Stimulated activated CD4-positive, alpha-beta T cell treated with anti-CD3 and anti-CD28 coated beads, Interleukin-2, amount 100 ng/mL, for 24 hours (primary cell): Measurements from ENCODE around the gene FAM8A1.
A peak's percentile ranks its signal among the peaks of the same experiment; 100 is the strongest.
"Not testable (repeated sequence)": the region's sequence is repeated elsewhere in the genome, so short reads cannot be mapped to it uniquely, and the experiment has no call there.

Experiments used
- DNase-seq, 2 donors: peaks; one replicate each; pipeline ENCODE4 v3.0.0-alpha.2; 2020

Gene FAM8A1, protein sequence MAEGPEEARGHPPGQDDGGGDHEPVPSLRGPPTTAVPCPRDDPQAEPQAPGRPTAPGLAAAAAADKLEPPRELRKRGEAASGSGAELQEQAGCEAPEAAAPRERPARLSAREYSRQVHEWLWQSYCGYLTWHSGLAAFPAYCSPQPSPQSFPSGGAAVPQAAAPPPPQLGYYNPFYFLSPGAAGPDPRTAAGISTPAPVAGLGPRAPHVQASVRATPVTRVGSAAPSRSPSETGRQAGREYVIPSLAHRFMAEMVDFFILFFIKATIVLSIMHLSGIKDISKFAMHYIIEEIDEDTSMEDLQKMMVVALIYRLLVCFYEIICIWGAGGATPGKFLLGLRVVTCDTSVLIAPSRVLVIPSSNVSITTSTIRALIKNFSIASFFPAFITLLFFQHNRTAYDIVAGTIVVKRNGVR

GRCh38 chr6:17599877-17600526 lies at the start of gene FAM8A1:
Gene FAM8A1, plus strand, starts transcription at chr6:17600302. Its CDS starts 108 bp downstream, at chr6:17600410.
- DNase-seq, result peak; percentile 97

- no peak for DNase-seq
These were observed 48.6 kb upstream of the FAM8A1 start for GRCh38 chr6:17551383-17551958.

- no peak for DNase-seq
These were observed 47.2 kb upstream of the FAM8A1 start for GRCh38 chr6:17552861-17553260.

GRCh38 chr6:17556014-17556413 lies 44.1 kb upstream of the FAM8A1 start:
- DNase-seq, result no peak

DNA sequence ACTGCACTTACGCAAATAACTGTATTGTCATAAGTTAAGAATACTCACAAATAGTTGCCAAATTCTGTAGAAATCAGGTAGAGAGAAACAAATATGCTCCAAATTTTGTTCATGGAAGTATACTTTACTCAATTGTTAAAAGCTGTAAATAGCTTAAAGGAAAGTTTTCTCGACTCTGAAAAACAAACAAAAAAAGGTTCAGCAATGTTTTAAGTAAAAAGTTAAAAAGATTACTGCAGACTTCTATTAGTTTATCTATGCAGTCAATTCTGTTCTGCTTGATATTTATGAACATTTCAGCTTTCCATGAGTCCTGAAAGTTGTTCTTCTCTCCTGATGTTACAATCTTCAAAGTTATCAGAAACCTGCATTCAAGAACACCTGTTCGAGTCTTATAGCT lies 37.5 kb upstream of the FAM8A1 start:
- DNase-seq, result no peak

GRCh38 chr6:17565399-17565798 lies 34.7 kb upstream of the FAM8A1 start:
- no peak for DNase-seq

DNA sequence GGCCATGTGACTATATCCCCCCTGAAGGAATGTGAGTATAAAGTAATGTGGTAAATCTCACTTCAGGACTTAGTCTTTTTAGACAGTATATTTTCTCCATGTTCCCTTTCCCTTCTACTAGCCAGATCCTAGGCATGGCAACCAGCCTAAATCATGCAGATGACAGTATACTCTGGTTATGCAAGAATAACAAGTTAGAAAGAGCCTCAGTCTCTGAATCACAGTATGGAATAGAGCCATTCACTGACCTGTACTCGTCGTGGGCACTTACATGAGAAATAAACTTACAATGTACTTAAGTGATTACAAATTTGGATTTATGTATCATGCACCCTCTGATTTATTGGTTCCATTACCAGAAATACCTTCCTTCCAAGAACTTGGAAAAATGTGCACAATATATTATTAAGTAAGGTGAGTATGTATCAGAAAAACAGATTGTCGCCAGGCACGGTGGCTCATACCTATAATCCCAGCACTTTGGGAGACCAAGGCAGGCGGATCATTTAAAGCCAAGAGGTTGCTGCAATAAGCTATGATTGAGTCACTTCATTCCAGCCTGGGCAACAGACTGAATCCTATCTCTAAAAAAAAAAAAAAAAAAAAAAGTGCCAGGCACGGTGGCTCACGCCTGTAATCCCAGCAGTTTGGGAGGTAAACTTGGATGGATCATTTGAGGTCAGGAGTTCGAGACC lies 25.1 kb upstream of the FAM8A1 start:
- no peak for DNase-seq

DNA sequence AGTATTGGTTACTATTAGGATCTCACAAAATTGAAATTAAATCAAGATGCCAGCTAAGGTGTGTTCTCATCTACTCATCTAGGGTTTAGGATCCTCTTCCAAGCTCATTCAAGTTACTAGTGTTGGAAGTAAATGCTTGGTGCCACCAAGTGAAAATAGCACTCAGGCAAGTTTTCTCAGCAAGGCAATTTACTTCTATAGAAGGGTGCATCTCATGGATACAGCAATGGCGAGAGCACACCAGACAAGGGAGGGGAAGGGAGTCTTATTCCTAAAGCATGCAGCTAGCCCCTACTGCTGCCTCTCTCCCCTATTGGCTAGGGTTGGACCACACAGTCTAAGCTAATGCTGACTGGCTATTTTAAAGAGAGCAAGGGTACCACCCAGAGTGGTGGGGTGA lies 23.0 kb upstream of the FAM8A1 start:
- no peak for DNase-seq

GRCh38 chr6:17580518-17581048 lies 19.5 kb upstream of the FAM8A1 start:
- DNase-seq, result peak in 1 of 2 donors; percentile 51

DNA sequence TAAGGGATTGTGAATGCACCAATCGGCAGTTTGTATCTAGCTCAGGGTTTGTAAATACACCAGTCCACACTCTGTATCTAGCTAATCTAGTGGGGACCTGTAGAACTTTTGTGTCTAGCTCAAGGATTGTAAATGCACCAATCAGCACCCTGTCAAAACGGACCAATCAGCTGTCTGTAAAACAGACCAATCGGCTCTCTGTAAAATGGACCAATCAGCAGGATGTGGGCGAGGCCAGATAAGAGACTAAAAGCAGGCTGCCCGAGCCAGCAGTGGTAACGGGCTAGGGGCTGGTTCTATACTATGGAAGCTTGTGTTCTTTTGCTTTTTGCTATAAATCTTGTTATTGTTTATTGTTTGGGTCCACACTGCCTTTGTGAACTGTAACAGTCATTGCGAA lies 18.8 kb upstream of the FAM8A1 start:
- DNase-seq, result not testable (repeated sequence)

- no peak for DNase-seq
These were observed 16.3 kb upstream of the FAM8A1 start for GRCh38 chr6:17583811-17584210.

DNA sequence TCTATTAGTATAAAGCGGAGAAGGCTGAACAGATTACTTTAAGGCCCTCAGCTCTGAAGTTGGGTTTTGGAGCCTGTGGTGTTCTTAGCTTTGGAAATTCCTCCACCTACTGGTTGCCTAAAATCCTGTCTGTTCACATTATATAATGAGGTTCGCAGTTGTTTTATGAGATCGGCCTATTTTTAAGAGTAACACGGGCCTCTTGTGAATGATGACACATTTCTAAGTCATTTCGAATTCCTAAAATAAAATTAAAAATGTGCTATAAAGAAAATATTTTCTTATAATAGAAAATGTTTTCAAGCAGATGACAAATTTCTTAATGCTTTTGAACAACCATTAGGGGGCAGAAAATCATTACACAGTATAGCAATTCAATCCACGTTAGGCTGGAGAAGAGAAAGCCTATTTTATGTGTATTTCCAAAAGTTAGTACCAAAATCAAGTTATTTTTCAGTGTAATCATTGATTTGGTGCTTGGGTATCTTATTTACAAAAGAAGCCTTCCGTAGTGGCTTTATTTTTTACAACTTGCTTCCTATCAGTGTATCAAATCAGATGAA lies 15.8 kb upstream of the FAM8A1 start:
- no peak for DNase-seq

DNA sequence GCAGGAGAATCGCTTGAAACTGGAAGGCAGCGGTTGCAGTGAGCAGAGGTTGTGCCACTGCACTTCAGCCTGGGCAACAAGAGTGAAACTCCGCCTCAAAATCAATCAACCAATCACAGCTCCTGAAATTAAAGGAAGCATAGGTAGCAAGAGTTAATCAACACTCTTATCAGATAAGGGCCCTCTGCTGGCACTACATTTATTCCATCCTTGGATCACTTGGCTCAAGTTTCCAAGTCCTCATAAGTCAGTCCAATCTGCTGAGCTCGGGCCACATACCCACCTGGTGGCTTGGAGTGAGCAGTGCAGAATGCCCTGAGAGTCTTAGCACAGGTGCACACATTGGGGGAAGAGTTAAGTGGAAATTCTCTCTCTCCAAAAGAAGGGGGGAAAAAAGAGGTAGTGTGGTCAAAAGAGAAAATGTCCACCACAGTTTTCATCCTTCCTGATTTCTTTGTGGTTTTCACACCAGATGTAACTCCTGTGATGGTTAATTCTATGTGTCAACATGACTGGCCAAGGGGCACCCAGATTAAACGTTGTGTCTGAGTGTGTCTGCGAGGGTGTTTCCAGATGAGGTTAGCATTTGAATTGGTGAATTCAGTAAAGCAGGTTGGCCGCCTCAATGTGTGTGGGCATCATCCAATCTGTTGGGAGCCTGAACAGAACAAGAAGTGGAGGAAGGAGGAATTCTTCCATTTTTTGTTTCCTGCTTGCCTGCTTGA lies 14.2 kb upstream of the FAM8A1 start:
- no peak for DNase-seq

GRCh38 chr6:17586623-17587022 lies 13.5 kb upstream of the FAM8A1 start:
- not testable (repeated sequence) for DNase-seq

- no peak for DNase-seq
These were observed 12.1 kb upstream of the FAM8A1 start for GRCh38 chr6:17588011-17588410.

DNA sequence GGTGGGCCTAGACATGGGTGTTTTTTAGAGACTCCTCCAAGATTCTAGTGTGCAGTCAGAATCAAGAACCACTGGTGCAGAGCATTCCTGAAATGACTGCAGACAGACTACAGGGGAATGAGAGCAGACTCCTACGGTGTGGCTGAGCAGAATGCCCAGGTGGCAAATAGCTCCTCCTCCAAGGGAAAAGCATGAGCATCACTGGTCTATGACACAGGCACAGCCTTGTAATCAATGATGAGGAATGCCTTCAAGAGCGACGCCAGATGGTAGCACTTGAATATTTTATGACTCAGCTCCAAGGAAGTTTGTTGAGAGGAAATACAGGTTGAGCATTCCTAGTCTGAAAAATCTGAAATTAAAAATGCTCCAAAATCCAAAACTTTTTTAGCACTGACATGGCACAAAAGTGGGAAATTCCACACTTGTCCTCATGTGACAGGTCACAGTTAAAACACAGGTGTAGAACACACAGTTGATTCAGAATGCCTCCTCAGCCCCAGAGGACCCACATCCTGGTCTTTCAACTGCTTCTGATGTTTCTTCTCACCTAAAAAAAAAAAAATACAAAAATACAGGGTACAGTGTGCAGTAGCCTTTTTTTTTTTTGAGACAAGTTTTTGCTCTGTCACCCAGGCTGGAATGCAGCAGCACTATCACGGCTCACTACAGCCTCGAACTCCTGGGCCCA lies 10.6 kb upstream of the FAM8A1 start:
- DNase-seq, result no peak

- DNase-seq, result no peak
These were observed 8.8 kb upstream of the FAM8A1 start for GRCh38 chr6:17591287-17591686.

DNA sequence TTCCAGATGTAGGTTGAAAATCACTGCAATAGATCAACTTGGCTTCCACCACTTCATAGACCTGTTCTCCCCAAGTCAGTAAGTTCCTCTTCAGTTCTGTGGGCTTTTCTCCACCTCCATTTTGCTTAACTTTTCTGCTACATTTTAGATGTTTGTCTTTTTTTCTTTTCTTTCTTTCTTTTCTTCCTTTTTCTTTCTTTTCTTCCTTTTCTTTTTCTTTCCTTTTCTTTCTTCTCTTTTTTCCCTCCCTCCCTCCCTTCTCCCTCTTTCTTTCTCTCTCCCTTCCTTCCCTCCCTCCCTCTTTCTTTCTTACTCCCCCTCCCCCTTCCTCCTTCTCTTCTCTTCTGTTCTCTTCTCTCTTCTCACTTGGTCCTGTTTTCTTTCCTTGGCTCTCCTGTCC lies 6.9 kb upstream of the FAM8A1 start:
- no peak for DNase-seq

GRCh38 chr6:17596085-17596484 lies 4.0 kb upstream of the FAM8A1 start:
- no peak for DNase-seq

DNA sequence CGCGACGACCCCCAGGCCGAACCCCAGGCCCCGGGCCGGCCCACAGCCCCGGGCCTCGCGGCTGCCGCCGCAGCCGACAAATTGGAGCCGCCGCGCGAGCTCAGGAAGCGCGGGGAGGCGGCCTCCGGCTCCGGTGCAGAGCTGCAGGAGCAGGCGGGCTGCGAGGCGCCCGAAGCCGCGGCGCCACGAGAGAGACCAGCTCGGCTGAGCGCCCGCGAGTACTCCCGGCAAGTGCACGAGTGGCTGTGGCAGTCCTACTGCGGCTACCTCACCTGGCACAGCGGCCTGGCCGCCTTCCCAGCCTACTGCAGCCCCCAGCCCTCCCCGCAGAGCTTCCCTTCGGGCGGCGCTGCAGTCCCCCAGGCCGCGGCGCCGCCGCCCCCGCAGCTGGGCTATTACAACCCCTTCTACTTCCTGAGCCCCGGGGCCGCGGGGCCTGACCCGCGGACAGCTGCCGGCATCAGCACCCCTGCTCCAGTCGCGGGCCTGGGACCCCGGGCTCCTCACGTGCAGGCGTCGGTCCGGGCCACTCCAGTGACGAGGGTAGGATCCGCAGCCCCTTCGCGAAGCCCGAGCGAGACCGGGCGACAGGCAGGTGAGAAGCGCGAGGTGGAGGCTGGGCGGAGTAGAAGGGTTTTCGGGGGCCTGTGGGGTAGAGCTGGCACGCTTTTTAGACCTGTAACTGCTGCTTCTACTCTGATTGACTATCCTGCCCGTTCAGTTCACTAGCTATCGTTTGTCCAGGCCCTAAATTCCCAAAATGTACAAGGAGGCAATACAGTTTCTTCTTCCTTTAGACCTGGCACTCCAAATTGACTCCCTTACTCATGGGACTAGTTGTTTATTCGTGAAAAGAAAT lies 654 bp downstream of the FAM8A1 start:
- peak; percentile 47 to 56 for DNase-seq

DNA sequence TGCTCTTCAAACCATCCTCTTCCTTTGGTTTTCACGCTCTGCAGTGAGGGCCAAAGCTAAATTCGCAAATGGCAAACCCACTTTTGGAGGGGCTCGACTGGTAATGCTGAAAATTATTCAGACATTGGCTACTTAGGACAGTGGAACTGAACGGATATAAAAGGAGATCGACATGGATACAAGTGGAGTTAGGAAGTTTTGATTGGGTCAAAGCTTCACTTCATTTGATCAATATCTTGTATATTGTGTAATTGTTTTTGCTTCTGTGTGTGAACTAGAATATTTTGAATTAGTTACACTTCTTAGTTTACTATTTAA lies 1.2 kb downstream of the FAM8A1 start:
- no peak for DNase-seq
